RWPE2 (cell line): ENCODE results near the gene MRGPRD.

Experiments
- ATAC-seq: fragments of 200-7000 bp; cut with Tn5 transposase; 3 replicates; pipeline ENCODE4 v1.9.1; 2021; ENCODE audit warnings: low read depth
- DNase-seq: peaks from one replicate; pipeline ENCODE4 v3.0.0-alpha.2; 2020; ENCODE audit warnings: low spot score
- H3K27ac ChIP-seq: fragments of 450-650 bp; 2 replicates; pipeline ENCODE4 v1.5.1; 2017; ENCODE audit warnings: mild to moderate bottlenecking; ENCODE audit not compliant: poor library complexity, severe bottlenecking
- H3K27me3 ChIP-seq: fragments of 250-450 bp; sonication (Bioruptor Pico); 2 replicates; pipeline ENCODE4 v1.5.1; 2021; ENCODE audit warnings: mild to moderate bottlenecking, moderate library complexity; ENCODE audit not compliant: insufficient read depth, poor library complexity, severe bottlenecking
- H3K36me3 ChIP-seq: fragments of 250-450 bp; sonication (Bioruptor Pico); 2 replicates; pipeline ENCODE4 v1.5.1; 2020; ENCODE audit warnings: low read depth, mild to moderate bottlenecking, moderate library complexity
- H3K4me1 ChIP-seq: fragments of 250-450 bp; sonication (Bioruptor Pico); 2 replicates; pipeline ENCODE4 v1.5.1; 2021; ENCODE audit warnings: mild to moderate bottlenecking, moderate library complexity; ENCODE audit not compliant: insufficient read depth, poor library complexity, severe bottlenecking
- H3K4me3 ChIP-seq: fragments of 250-450 bp; sonication (Bioruptor Pico); 2 replicates; pipeline ENCODE4 v1.5.1; 2021; ENCODE audit warnings: mild to moderate bottlenecking, moderate library complexity; ENCODE audit not compliant: severe bottlenecking
- H3K9me3 ChIP-seq: fragments of 250-450 bp; sonication (Bioruptor Pico); 2 replicates; pipeline ENCODE4 v1.5.1; 2021; ENCODE audit warnings: mild to moderate bottlenecking, moderate library complexity; ENCODE audit not compliant: severe bottlenecking
- TF ChIP-seq, protein P1 (sequence below): fragments of 450-650 bp; IDR thresholded peaks from one replicate; pipeline ENCODE4 v1.5.1; 2017; ENCODE audit warnings: mild to moderate bottlenecking, moderate library complexity; ENCODE audit not compliant: poor library complexity, severe bottlenecking

Gene MRGPRD

DNA sequence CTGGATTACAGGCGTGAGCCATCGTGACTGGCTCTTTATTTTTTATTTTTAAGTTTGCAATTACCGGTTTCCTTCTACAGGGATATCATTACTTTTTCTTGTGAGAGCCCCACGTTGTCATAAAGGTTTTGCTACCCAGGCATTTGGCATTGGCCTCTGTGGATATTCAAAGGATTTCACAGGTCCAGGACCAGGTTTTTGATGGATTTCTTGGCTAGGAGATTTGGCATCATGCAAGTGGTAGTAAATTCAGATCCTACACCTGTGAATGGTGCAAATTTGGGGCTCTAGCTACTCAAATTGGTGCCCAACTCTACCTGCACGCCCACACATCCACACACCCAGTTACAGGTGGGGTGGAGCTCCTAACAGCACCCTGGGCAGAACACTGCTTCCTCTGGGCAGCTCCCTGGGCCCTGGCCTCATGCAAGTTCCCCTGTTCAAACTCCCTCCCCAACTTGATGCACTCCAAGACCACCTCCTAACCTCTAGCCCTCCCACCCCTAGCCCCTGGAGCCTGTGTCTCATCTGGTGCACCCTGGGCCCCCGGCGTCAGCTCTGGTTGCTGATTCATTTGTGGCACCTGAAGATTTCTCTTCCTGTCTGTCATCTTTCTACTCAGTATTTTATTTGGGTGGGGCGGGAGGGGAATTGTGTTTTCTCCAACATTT, 9.3 kb upstream of the MRGPRD start:
- Histone ChIP-seq H3K4me3 (no peak overlapping the region), H3K36me3 (no peaks in the 10 kb centered on the region), H3K27ac (no peak overlapping the region), H3K27me3 (no peaks in the 10 kb centered on the region), H3K4me1 (no peaks in the 10 kb centered on the region), H3K9me3 (no peaks in the 10 kb centered on the region)
- ATAC-seq = no peak
- no peak for DNase-seq
- TF ChIP-seq, protein P1, sequence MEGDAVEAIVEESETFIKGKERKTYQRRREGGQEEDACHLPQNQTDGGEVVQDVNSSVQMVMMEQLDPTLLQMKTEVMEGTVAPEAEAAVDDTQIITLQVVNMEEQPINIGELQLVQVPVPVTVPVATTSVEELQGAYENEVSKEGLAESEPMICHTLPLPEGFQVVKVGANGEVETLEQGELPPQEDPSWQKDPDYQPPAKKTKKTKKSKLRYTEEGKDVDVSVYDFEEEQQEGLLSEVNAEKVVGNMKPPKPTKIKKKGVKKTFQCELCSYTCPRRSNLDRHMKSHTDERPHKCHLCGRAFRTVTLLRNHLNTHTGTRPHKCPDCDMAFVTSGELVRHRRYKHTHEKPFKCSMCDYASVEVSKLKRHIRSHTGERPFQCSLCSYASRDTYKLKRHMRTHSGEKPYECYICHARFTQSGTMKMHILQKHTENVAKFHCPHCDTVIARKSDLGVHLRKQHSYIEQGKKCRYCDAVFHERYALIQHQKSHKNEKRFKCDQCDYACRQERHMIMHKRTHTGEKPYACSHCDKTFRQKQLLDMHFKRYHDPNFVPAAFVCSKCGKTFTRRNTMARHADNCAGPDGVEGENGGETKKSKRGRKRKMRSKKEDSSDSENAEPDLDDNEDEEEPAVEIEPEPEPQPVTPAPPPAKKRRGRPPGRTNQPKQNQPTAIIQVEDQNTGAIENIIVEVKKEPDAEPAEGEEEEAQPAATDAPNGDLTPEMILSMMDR = no peak

DNA sequence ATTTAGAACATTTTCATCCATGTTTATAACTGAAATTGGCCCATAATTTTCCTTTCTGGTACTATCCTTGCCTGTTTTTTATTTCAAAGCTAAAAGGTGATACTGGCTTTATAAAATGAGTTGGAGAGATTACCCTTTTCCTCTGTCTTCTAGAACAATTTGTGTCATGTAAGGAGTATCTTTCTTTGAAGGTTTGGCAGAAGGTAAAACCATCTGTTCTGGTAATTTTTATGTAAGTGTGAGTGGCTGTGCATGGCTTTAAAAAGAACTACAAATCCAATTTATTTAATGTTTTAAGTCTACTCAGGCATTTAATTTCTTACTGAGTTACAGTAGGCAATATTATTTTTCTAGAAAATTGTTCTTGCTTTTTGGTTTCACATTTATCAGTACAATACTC, 7.7 kb upstream of the MRGPRD start:
- H3K27ac ChIP-seq = no peak overlapping the region
- no peaks in the 10 kb centered on the region for H3K27me3 ChIP-seq
- no peak for DNase-seq
- H3K4me1 ChIP-seq = no peaks in the 10 kb centered on the region
- H3K4me3 ChIP-seq = no peak overlapping the region
- no peaks in the 10 kb centered on the region for H3K36me3 ChIP-seq
- TF ChIP-seq, protein P1 = no peak
- no peaks in the 10 kb centered on the region for H3K9me3 ChIP-seq
- no peak for ATAC-seq

DNA sequence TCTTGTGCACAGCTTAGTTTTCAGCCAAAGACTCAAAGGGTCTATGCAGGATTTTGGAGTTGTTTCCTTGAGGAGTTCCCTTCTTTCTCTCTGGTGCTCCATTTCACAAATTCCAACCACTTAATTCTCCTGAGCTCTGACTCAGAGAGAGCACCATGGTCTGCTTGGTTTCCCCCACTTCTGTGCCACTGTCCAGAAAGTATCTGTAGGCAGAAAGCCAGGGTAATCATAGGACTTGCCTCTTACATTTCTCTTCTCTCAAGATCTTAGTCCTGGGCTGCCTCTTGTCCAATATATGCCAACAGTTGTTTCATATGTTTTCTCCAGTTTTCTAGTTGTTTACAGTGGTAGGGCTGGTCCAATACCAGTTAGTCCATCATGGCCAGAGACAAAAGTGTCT, 6.4 kb upstream of the MRGPRD start:
- TF ChIP-seq, protein P1 = no peak
- Histone ChIP-seq H3K4me1 (no peaks in the 10 kb centered on the region), H3K27ac (no peak overlapping the region), H3K36me3 (no peaks in the 10 kb centered on the region), H3K4me3 (no peak overlapping the region), H3K27me3 (no peaks in the 10 kb centered on the region), H3K9me3 (no peaks in the 10 kb centered on the region)
- DNase-seq (no peak), ATAC-seq (no peak)

DNA sequence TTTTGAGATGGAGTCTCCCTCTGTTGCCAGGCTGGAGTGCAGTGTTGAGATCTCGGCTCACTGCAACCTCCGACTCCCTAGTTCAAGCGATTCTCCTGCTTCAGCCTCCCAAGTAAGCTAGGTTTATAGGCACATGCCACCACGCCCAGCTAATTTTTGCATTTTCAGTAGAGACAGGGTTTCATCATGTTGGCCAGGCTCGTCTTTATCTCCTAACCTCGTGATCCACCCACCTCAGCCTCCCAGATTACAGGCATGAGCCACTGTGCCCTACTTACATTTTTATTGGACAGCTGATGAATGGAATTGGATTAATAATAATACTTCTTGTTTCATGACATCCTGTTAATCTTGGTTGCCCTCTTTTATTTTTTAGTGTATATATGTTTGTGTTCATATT, 3.0 kb upstream of the MRGPRD start:
- TF ChIP-seq, protein P1 = no peak
- no peaks in the 10 kb centered on the region for H3K9me3 ChIP-seq
- ATAC-seq (no peak), DNase-seq (no peak)
- H3K27ac ChIP-seq = no peak overlapping the region
- H3K4me3 ChIP-seq = no peak overlapping the region
- H3K36me3 ChIP-seq = no peaks in the 10 kb centered on the region
- H3K4me1 ChIP-seq = no peaks in the 10 kb centered on the region
- no peaks in the 10 kb centered on the region for H3K27me3 ChIP-seq

DNA sequence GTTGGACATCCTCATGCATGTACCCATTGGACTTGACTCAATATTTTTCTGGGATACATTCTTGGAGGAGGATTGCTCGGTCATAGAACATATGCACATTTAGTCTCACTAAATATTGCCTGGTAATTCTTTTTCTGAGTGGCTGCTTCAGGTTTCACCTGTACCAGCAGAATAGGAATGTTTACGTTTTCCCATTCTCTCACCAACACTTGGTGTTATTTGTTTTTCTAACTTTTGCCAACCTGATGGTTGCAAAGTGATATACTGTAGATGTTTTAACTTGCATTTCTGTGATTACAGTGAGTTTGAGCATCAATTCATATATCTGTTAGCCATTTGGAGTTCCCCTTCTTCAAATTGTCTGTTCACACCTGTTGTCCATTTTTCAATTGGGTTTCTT, 1.3 kb upstream of the MRGPRD start:
- ATAC-seq (no peak), DNase-seq (no peak)
- TF ChIP-seq, protein P1 = no peak
- Histone ChIP-seq H3K4me3 (no peak overlapping the region), H3K4me1 (no peaks in the 10 kb centered on the region), H3K27ac (no peak overlapping the region), H3K36me3 (no peaks in the 10 kb centered on the region), H3K27me3 (no peaks in the 10 kb centered on the region), H3K9me3 (no peaks in the 10 kb centered on the region)
